Esophagus muscularis mucosa (tissue), 4 donors: Measurements from ENCODE around the gene PLEKHA5. TPM values are rescaled to one million over a fixed set of nuclear protein-coding genes. Genes with fewer than 3 reads are reported as not detected.

ENCODE experiments used
- DNase-seq: peaks from one replicate; pipeline ENCODE4 v3.0.0-alpha.2; 2017; ENCODE audit errors: extremely low spot score
- H3K27ac ChIP-seq, 4 donors: fragments of 200-600 bp; sonication (generic); replicated peaks in 1 of 4; 1 replicate in 3 of 4; 2 replicates in 1 of 4; pipeline ENCODE4 v1.5.1; 2016 to 2019; ENCODE audit warnings: mild to moderate bottlenecking in 1 of 4
- H3K27me3 ChIP-seq, 4 donors: fragments of 200-600 bp; sonication (generic); one replicate each; pipeline versions ENCODE4 v1.5.1 to v1.6.0; 2016 to 2019
- H3K36me3 ChIP-seq, 4 donors: fragments of 200-600 bp; sonication (generic); one replicate each; pipeline ENCODE4 v1.5.1; 2016 to 2019
- H3K4me1 ChIP-seq, 4 donors: fragments of 200-600 bp; sonication (generic); one replicate each; pipeline ENCODE4 v1.5.1; 2016 to 2019
- H3K4me3 ChIP-seq, 4 donors: fragments of 200-600 bp; sonication (generic); 1 replicate in 2 of 4; 2 replicates in 2 of 4; pipeline ENCODE4 v1.5.1; 2016 to 2019; ENCODE audit warnings: mild to moderate bottlenecking in 4 of 4, moderate library complexity in 1 of 4
- H3K9me3 ChIP-seq, 4 donors: fragments of 200-600 bp; sonication (generic); 1 replicate in 3 of 4; 2 replicates in 1 of 4; pipeline ENCODE4 v1.5.1; 2016 to 2019
- CTCF ChIP-seq, 3 experiments: fragments of 200-600 bp in 2 of 3; fragments of 450-650 bp in 1 of 3; sonication (generic) in 2 of 3; IDR thresholded peaks; one replicate each; pipeline ENCODE4 v1.5.1; 2017 to 2019; ENCODE audit warnings: antibody characterized with exemption in 3 of 3, mild to moderate bottlenecking in 2 of 3, moderate library complexity in 1 of 3
- EP300 ChIP-seq: sonication (generic); formaldehyde crosslinking; IDR thresholded peaks from one replicate; pipeline ENCODE4 v1.6.1; 2017; ENCODE audit warnings: antibody characterized with exemption
- POLR2A ChIP-seq: fragments of 450-650 bp; IDR thresholded peaks from one replicate; pipeline ENCODE4 v1.6.1; 2017; ENCODE audit warnings: antibody characterized with exemption, moderate library complexity, mild to moderate bottlenecking, low read depth
- POLR2AphosphoS5 ChIP-seq, 2 donors: sonication (generic); formaldehyde crosslinking; IDR thresholded peaks; one replicate each; pipeline ENCODE4 v1.6.1; 2017; ENCODE audit warnings: antibody characterized with exemption in 2 of 2
- WGBS: methylation state at CpG from one replicate; pipeline ENCODE4 v1.1.5; 2018; 5-methylcytosine and 5-hydroxymethylcytosine counted together
- intact Hi-C: fragments of 100-400 bp; cut with DNase I; formaldehyde crosslinking; loops from one replicate; pipeline ENCODE4 v1.15.1; 2023
- total RNA-seq, 4 donors: library from RNA; depleted of rRNA; stranded (reverse); fragments of >200 nt; gene quantifications; one replicate each; pipeline versions ENCODE4 v1.1.0 to v1.2.1, GENCODE V29; 2016

The PLEKHA5 gene
- total RNA-seq, 4 donors from 2014 or later, result 50.7 to 88.5 (median 58.6) TPM

GRCh38 chr12:19288603-19289244 lies 159.2 kb downstream of the PLEKHA5 start:
- WGBS, result 70% methylated on average over 2 of the region's 2 CpGs
- no peak overlapping the region for H3K27ac ChIP-seq
- H3K9me3 ChIP-seq, result no peaks in the 10 kb centered on the region
- H3K27me3 ChIP-seq, result no peaks in the 10 kb centered on the region
- no peak for DNase-seq
- no peak for TF ChIP-seq POLR2AphosphoS5 (IDR thresholded peaks at IDR 0.05)
- TF ChIP-seq CTCF (IDR thresholded peaks at IDR 0.05), result peak; percentile 63 to 69 (median 69)
- H3K4me3 ChIP-seq, result no peak overlapping the region
- peaks cover 4 to 42% (median 21%) of the 10 kb centered on the region in 4 donors for H3K36me3 ChIP-seq
- H3K4me1 ChIP-seq, result peaks cover 0 to 22% (median 16%) of the 10 kb centered on the region in 4 donors
- intact Hi-C loops, result loop anchor here (10.0 kb wide), 1 partner anchor 94 kb away; no protein-coding TSS in a partner anchor

DNA sequence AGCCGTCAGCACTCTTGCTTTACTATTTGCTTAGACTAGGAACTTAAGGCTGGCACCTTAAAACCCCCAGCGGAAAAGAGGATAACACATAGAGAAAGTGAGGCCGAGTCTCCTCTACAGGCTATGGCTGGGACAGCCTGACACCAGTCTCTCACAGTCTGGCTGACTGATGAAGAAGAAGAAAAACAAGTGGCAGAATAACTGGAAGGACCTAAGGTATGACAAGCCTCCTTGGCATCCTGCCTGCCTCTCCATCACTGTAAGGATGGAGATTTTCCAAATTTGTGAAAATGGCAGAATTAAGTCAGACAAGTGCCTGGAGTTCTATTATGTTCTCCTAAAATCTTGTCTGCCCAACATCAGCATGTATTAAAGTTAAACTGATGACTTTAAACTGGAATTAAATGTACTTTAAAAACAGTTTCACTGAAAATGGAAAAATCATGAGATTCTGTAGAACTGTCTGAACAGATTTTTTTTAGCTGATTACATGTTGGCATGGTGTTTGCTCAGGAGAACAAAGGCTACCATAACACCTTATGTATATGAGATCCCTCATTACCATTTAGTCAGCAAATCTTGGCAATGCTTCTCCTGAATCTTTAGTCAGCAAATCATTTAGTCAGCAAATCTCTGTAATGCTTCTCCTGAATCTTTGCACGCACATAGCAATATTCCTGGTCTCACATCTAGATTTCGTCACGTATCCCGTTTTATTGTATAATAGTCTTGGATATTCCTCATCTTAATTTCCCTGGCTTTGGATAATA lies 169.5 kb downstream of the PLEKHA5 start:
- TF ChIP-seq POLR2AphosphoS5 (IDR thresholded peaks at IDR 0.05) (no peak), CTCF (IDR thresholded peaks at IDR 0.05) (no peak), POLR2A (no peak), EP300 (no peak)
- Histone ChIP-seq H3K27ac (no peak overlapping the region), H3K9me3 (no peaks in the 10 kb centered on the region), H3K27me3 (no peaks in the 10 kb centered on the region), H3K4me1 (peaks cover 0 to 20% (median 8%) of the 10 kb centered on the region in 4 donors), H3K4me3 (no peak overlapping the region), H3K36me3 (peaks cover 0 to 13% (median 2%) of the 10 kb centered on the region in 4 donors)
- intact Hi-C loops, result loop anchor here (10.0 kb wide), 1 partner anchor 1054 kb away; no protein-coding TSS in a partner anchor
- WGBS, result 87% methylated on average over 7 of the region's 7 CpGs
- DNase-seq, result no peak

- TF ChIP-seq POLR2AphosphoS5 (IDR thresholded peaks at IDR 0.05) (no peak), EP300 (no peak), CTCF (IDR thresholded peaks at IDR 0.05) (no peak)
- DNase-seq, result no peak
- Histone ChIP-seq H3K27ac (no peak overlapping the region), H3K4me3 (no peak overlapping the region), H3K4me1 (peaks cover 0 to 16% (median 7%) of the 10 kb centered on the region in 4 donors), H3K27me3 (no peaks in the 10 kb centered on the region), H3K9me3 (no peaks in the 10 kb centered on the region), H3K36me3 (peaks cover 0 to 15% (median 2%) of the 10 kb centered on the region in 4 donors)
- WGBS, result 88% methylated on average over 3 of the region's 3 CpGs
- intact Hi-C loops, result loop anchor here (10.0 kb wide), 1 partner anchor 1055 kb away; no protein-coding TSS in a partner anchor
Measured at GRCh38 chr12:19299765-19300164, 170.2 kb downstream of the PLEKHA5 start.

GRCh38 chr12:19301223-19301622 lies 171.7 kb downstream of the PLEKHA5 start:
- Histone ChIP-seq H3K4me1 (peaks cover 0 to 16% (median 7%) of the 10 kb centered on the region in 4 donors), H3K27ac (no peak overlapping the region), H3K36me3 (peaks cover 0 to 23% (median 8%) of the 10 kb centered on the region in 4 donors), H3K9me3 (no peaks in the 10 kb centered on the region), H3K27me3 (no peaks in the 10 kb centered on the region), H3K4me3 (no peak overlapping the region)
- TF ChIP-seq EP300 (no peak), POLR2A (no peak), POLR2AphosphoS5 (IDR thresholded peaks at IDR 0.05) (no peak), CTCF (IDR thresholded peaks at IDR 0.05) (no peak)
- no peak for DNase-seq
- intact Hi-C loops, result no loop called here
